ENCODE measurements around the gene ITGA5. TPM values are rescaled to one million over a fixed set of nuclear protein-coding genes. Genes with fewer than 3 reads are reported as not detected.
A peak's percentile ranks its signal among the peaks of the same experiment; 100 is the strongest.

ITGA5 gene
- total RNA-seq, 1 donor from 2014 or later = 32.2 TPM

DNA sequence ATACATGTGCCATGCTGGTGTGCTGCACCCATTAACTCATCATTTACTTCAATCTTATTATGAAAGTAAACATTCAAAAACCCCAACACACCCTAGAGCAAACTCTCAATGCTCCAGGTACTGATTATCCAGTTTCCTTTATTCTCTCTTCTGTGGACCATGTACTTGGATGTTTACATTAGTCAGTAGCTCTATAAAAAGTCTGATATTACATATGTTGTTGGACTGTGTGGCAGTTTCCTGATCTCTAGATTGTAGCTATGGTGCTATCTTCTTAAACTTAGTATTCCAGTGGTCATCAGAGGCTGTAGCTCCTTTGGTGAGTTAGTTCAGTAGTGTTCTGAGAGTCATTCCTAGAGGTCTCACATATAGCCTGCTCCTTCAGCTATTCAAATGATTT, 25.1 kb upstream of the ITGA5 start:
- TF ChIP-seq, protein P1, sequence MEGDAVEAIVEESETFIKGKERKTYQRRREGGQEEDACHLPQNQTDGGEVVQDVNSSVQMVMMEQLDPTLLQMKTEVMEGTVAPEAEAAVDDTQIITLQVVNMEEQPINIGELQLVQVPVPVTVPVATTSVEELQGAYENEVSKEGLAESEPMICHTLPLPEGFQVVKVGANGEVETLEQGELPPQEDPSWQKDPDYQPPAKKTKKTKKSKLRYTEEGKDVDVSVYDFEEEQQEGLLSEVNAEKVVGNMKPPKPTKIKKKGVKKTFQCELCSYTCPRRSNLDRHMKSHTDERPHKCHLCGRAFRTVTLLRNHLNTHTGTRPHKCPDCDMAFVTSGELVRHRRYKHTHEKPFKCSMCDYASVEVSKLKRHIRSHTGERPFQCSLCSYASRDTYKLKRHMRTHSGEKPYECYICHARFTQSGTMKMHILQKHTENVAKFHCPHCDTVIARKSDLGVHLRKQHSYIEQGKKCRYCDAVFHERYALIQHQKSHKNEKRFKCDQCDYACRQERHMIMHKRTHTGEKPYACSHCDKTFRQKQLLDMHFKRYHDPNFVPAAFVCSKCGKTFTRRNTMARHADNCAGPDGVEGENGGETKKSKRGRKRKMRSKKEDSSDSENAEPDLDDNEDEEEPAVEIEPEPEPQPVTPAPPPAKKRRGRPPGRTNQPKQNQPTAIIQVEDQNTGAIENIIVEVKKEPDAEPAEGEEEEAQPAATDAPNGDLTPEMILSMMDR (IDR thresholded peaks at IDR 0.05; ENCODE audit: unreplicated experiment) = no peak
- DNase-seq (ENCODE audit: low spot score, unreplicated experiment) = no peak
- Mint-ChIP-seq H3K36me3 (ENCODE audit: insufficient read depth) (no peaks in the 10 kb centered on the region), H3K27me3 (peaks cover 17% of the 10 kb centered on the region), H3K4me3 (ENCODE audit: low read depth) (no peak overlapping the region), H3K9me3 (ENCODE audit: low read depth) (no peaks in the 10 kb centered on the region), H3K27ac (no peak overlapping the region), H3K4me1 (ENCODE audit: low read depth) (peaks cover 2% of the 10 kb centered on the region)

DNA sequence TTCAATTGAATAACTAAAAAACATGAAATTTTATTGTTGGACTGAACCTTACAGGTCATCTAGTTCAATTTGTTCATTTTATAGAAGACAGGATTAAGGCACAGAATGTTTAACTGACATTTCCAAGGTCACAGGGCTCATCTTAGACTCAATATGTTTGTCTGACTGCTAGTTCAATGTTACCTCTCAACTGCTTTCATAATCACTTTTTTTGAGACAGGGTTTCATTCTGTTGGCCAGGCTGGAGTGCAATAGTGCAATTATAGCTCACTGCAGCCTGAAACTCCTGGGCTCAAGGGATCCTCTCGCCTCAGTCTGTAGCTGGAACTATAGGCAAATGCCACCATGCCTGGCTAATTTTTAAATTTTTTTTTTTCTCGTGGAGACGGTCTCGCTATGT, 24.4 kb upstream of the ITGA5 start:
- TF ChIP-seq, protein P1 (IDR thresholded peaks at IDR 0.05; ENCODE audit: unreplicated experiment) = no peak
- Mint-ChIP-seq H3K27me3 (peaks cover 20% of the 10 kb centered on the region), H3K27ac (no peak overlapping the region), H3K9me3 (ENCODE audit: low read depth) (no peaks in the 10 kb centered on the region), H3K4me1 (ENCODE audit: low read depth) (peaks cover 2% of the 10 kb centered on the region), H3K4me3 (ENCODE audit: low read depth) (no peak overlapping the region), H3K36me3 (ENCODE audit: insufficient read depth) (no peaks in the 10 kb centered on the region)
- DNase-seq (ENCODE audit: low spot score, unreplicated experiment) = no peak

DNA sequence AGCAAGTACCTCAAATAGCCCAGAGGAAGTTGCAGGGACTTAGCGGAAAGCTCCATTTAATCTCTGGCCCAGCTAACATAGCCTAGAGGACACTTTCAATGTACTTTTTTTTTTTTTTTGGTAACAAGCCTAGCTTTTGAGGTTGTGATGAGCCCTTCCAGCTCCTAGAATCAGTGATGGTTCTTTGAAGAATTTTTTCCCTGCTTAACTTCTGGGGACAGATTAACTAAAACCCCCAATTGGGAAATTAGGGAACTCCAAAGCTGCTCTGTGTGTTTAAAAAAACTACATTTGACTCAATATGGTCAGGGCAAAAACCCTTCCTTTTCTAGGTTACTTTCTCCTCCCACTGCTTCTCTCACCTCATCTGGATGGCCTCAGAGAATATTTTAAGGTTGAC, 23.9 kb upstream of the ITGA5 start:
- Mint-ChIP-seq H3K4me1 (ENCODE audit: low read depth) (peaks cover 2% of the 10 kb centered on the region), H3K27me3 (peaks cover 20% of the 10 kb centered on the region), H3K9me3 (ENCODE audit: low read depth) (no peaks in the 10 kb centered on the region), H3K4me3 (ENCODE audit: low read depth) (no peak overlapping the region), H3K36me3 (ENCODE audit: insufficient read depth) (no peaks in the 10 kb centered on the region), H3K27ac (no peak overlapping the region)
- TF ChIP-seq, protein P1 (IDR thresholded peaks at IDR 0.05; ENCODE audit: unreplicated experiment) = no peak
- no peak for DNase-seq (ENCODE audit: low spot score, unreplicated experiment)

DNA sequence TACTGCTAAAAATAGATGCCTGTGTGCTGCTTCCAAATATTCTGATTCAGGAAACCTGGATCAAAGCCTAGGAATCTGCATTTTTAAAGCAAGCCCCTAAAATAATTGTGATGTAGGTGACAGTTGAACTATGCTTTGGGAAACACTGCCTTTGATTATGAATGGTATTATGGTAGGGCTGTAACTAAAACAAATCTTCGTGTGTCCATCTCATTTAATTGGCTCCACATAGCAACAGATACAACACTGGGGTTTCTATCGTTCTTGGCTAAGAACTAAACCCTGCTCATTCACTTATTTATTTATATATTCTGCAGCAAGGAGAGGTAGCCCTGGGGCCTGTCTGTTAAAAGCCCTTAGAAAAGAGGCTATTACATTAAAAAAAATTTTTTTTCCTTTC, 23.0 kb upstream of the ITGA5 start:
- TF ChIP-seq, protein P1 (IDR thresholded peaks at IDR 0.05; ENCODE audit: unreplicated experiment) = no peak

DNA sequence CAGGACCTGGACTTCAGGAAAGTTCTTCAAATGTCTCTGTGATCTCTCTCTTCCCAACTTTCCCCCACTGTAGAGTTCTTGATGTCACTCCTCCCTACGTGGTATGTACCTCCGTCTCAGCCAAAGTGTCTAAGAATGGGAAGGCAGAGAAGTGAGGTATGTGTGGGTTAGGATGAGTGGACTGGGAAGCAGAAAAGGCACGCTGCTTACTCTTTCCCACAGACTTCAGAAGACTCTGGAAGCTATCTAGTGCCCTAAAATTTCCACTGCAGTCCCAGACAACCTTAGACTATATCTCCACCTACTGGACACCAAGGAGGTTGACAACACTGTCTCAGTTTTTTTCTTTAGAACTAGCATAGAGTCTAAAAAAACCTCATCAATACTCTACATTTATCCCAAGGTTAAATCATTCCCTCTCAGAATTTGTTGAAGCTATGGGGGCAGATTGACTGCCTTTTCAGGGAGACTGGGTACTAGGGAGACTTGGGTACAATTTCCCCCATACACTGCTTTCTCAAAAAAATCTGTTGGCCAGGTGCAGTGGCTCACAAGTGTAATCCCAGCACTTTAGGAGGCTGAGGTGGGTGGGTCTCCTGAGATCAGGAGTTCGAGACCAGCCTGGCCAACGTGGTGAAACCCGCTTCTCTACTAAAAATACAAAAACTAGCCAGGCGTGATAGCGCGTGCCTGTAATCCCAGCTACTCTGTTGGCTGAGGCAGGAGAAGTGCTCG, 20.6 kb upstream of the ITGA5 start:
- Mint-ChIP-seq H3K27me3 (peaks cover 10% of the 10 kb centered on the region), H3K36me3 (ENCODE audit: insufficient read depth) (no peaks in the 10 kb centered on the region), H3K27ac (no peak overlapping the region), H3K4me1 (ENCODE audit: low read depth) (peaks cover 5% of the 10 kb centered on the region), H3K4me3 (ENCODE audit: low read depth) (no peak overlapping the region), H3K9me3 (ENCODE audit: low read depth) (no peaks in the 10 kb centered on the region)
- TF ChIP-seq, protein P1 (IDR thresholded peaks at IDR 0.05; ENCODE audit: unreplicated experiment) = peak; percentile 82
- DNase-seq (ENCODE audit: low spot score, unreplicated experiment) = no peak

More for the DNA sequence above, 23.0 kb upstream of the ITGA5 start:
- no peak overlapping the region for H3K4me3 Mint-ChIP-seq (ENCODE audit: low read depth)
- no peak for DNase-seq (ENCODE audit: low spot score, unreplicated experiment)
- H3K27ac Mint-ChIP-seq = no peak overlapping the region
- H3K27me3 Mint-ChIP-seq = peaks cover 20% of the 10 kb centered on the region
- H3K36me3 Mint-ChIP-seq (ENCODE audit: insufficient read depth) = no peaks in the 10 kb centered on the region
- H3K9me3 Mint-ChIP-seq (ENCODE audit: low read depth) = no peaks in the 10 kb centered on the region
- peaks cover 2% of the 10 kb centered on the region for H3K4me1 Mint-ChIP-seq (ENCODE audit: low read depth)

All from progenitor cell of endocrine pancreas (in vitro differentiated cells).